ENCODE measurements around the gene CATSPER1. TPM values are rescaled to one million over a fixed set of nuclear protein-coding genes. Genes with fewer than 3 reads are reported as not detected.
"Not testable (repeated sequence)": the region's sequence is repeated elsewhere in the genome, so short reads cannot be mapped to it uniquely, and the experiment has no call there.

The CATSPER1 gene
- total RNA-seq, 2 donors from 2014 or later, result 0.35 TPM; not detected in 1

- Histone ChIP-seq H3K27me3 (no peaks in the 10 kb centered on the region), H3K36me3 (no peaks in the 10 kb centered on the region), H3K4me1 (no peaks in the 10 kb centered on the region), H3K27ac (no peak overlapping the region), H3K9me3 (no peaks in the 10 kb centered on the region), H3K9ac (ENCODE audit: low read depth in 2 of 2, low read length in 2 of 2) (no peak overlapping the region), H3K4me3 (no peak overlapping the region)
- intact Hi-C loops (cut with DNase I), result no loop called here
- no peak for TF ChIP-seq CTCF (IDR thresholded peaks at IDR 0.05)
- DNase-seq, result no peak
These were observed 6.9 kb upstream of the CATSPER1 start for GRCh38 chr11:66032957-66033735.

- H3K9ac ChIP-seq (ENCODE audit: low read depth in 2 of 2, low read length in 2 of 2); H3K27me3 ChIP-seq; intact Hi-C loops (cut with DNase I); H3K27ac ChIP-seq; H3K4me3 ChIP-seq; H3K9me3 ChIP-seq; H3K4me1 ChIP-seq; H3K36me3 ChIP-seq; DNase-seq: not testable (repeated sequence)
These were observed 3.2 kb downstream of the CATSPER1 start for GRCh38 chr11:66023186-66023440.

GRCh38 chr11:66022401-66023185, 3.7 kb downstream of the CATSPER1 start:
- Histone ChIP-seq H3K36me3 (no peaks in the 10 kb centered on the region), H3K9me3 (no peaks in the 10 kb centered on the region), H3K4me1 (no peaks in the 10 kb centered on the region), H3K27ac (no peak overlapping the region), H3K9ac (ENCODE audit: low read depth in 2 of 2, low read length in 2 of 2) (peak overlapping the region in 1 of 2 donors; percentile 14), H3K27me3 (no peaks in the 10 kb centered on the region), H3K4me3 (no peak overlapping the region)
- peak; percentile 96 for TF ChIP-seq CTCF (IDR thresholded peaks at IDR 0.05)
- intact Hi-C loops (cut with DNase I), result no loop called here
- peak; percentile 73 for DNase-seq

GRCh38 chr11:66020618-66021357, 5.5 kb downstream of the CATSPER1 start:
- Histone ChIP-seq H3K27ac (no peak overlapping the region), H3K9ac (ENCODE audit: low read depth in 2 of 2, low read length in 2 of 2) (no peak overlapping the region), H3K4me1 (no peaks in the 10 kb centered on the region), H3K36me3 (no peaks in the 10 kb centered on the region), H3K4me3 (no peak overlapping the region), H3K9me3 (no peaks in the 10 kb centered on the region), H3K27me3 (no peaks in the 10 kb centered on the region)
- intact Hi-C loops (cut with DNase I), result no loop called here
- DNase-seq, result no peak
- TF ChIP-seq CTCF (IDR thresholded peaks at IDR 0.05), result no peak

GRCh38 chr11:66020212-66020611, 6.1 kb downstream of the CATSPER1 start:
- intact Hi-C loops (cut with DNase I), result no loop called here
- Histone ChIP-seq H3K4me3 (no peak overlapping the region), H3K27ac (no peak overlapping the region), H3K27me3 (no peaks in the 10 kb centered on the region), H3K36me3 (no peaks in the 10 kb centered on the region), H3K9ac (ENCODE audit: low read depth in 2 of 2, low read length in 2 of 2) (no peak overlapping the region), H3K9me3 (no peaks in the 10 kb centered on the region), H3K4me1 (no peaks in the 10 kb centered on the region)
- no peak for TF ChIP-seq CTCF (IDR thresholded peaks at IDR 0.05)
- no peak for DNase-seq

Data from colonic mucosa (tissue), 4 donors.